Sigmoid colon (tissue), 7 donors: ENCODE data around the gene IGFBP7. TPM values are rescaled to one million over a fixed set of nuclear protein-coding genes. Genes with fewer than 3 reads are reported as not detected.

ENCODE experiments used
- DNase-seq: peaks from one replicate; pipeline ENCODE4 v3.0.0-alpha.2; 2019
- H3K27ac ChIP-seq, 4 donors: fragments of 200-600 bp; sonication (generic); one replicate each; pipeline ENCODE4 v1.5.1; 2016 to 2019; ENCODE audit warnings: mild to moderate bottlenecking in 1 of 4
- H3K27me3 ChIP-seq, 3 donors: fragments of 200-600 bp; sonication (generic); one replicate each; pipeline ENCODE4 v1.5.1; 2019; ENCODE audit warnings: mild to moderate bottlenecking in 1 of 3
- H3K36me3 ChIP-seq, 4 donors: fragments of 200-600 bp; sonication (generic); one replicate each; pipeline ENCODE4 v1.5.1; 2016 to 2019
- H3K4me1 ChIP-seq, 4 donors: fragments of 200-600 bp; sonication (generic); one replicate each; pipeline ENCODE4 v1.5.1; 2017 to 2019
- H3K4me3 ChIP-seq, 4 donors: fragments of 200-600 bp; sonication (generic); one replicate each; pipeline ENCODE4 v1.5.1; 2017 to 2019; ENCODE audit warnings: mild to moderate bottlenecking in 2 of 4, moderate library complexity in 1 of 4
- H3K9me3 ChIP-seq, 4 donors: fragments of 200-600 bp in 3 of 4; sonication (generic) in 3 of 4; one replicate each; pipeline versions ENCODE4 v1.5.1 to v1.6.1; 2013 to 2019
- EP300 ChIP-seq, 4 donors: sonication (generic); formaldehyde crosslinking; IDR thresholded peaks; one replicate each; pipeline ENCODE4 v1.6.1; 2017; ENCODE audit warnings: antibody characterized with exemption in 4 of 4
- POLR2A ChIP-seq, 2 donors: fragments of 450-650 bp; IDR thresholded peaks; one replicate each; pipeline ENCODE4 v1.6.1; 2016; ENCODE audit warnings: antibody characterized with exemption in 2 of 2, mild to moderate bottlenecking in 2 of 2, moderate library complexity in 2 of 2
- POLR2AphosphoS5 ChIP-seq, 4 donors: sonication (generic); formaldehyde crosslinking; IDR thresholded peaks; one replicate each; pipeline ENCODE4 v1.6.1; 2017; ENCODE audit warnings: antibody characterized with exemption in 4 of 4
- whole genome bisulfite sequencing, 2 donors: extraction: QIAGEN DNeasy Blood & Tissue Kit; methylation state at CpG; one replicate each; pipeline ENCODE4 v1.1.7; 2013; 5-methylcytosine and 5-hydroxymethylcytosine counted together
- intact Hi-C: fragments of 100-400 bp; cut with DNase I; formaldehyde crosslinking; loops from one replicate; pipeline ENCODE4 v1.15.1; 2023
- polyA plus RNA-seq, 3 donors: library from polyadenylated mRNA; stranded (reverse); fragments of 200-250 nt; gene quantifications; one replicate each; pipeline ENCODE4 v1.2.3, GENCODE V29; 2013
- total RNA-seq, 4 donors: library from RNA; depleted of rRNA; stranded (reverse); fragments of >200 nt; gene quantifications; one replicate each; pipeline ENCODE4 v1.1.0, GENCODE V29; 2016
- TF ChIP-seq, protein P1 (sequence below), 4 experiments: fragments of 450-650 bp in 3 of 4; fragments of 200-600 bp in 1 of 4; IDR thresholded peaks; one replicate each; pipeline ENCODE4 v1.5.1; 2016 to 2019; ENCODE audit warnings: antibody characterized with exemption in 4 of 4, mild to moderate bottlenecking in 3 of 4, moderate library complexity in 2 of 4
- donor health status: healthy with polysubstance abuse.
- donor health status: Bipolar disorder and iron deficiency.
- donor health status: healthy.

Gene IGFBP7
- total and polyA plus RNA-seq, 7 donors = 29.8 to 834 (median 474) TPM

DNA sequence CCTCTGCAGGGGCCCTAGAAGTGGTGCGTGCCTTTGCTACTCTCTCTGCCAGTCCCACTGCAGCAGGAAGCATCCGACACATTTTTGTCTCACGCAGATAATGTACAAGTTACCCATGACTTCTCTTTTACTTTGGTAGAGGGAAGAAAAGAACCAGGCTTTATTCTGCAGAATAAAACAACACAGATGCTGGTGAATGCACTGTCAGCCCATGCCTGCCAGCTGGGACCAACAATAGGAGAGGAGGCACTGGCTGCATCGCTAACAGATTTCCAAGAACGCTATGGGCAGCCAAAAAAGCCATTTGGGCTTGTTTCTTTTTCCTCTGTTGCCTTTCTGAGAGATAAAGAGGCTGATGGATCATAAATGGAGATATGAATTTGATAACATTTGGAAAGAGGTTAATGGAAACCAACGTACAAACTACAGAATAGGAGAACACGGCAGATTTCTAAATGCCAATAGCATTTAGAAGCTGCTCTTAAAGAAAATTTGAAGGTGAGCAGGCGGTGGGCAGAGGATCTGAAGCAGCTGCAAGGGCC lies 47.5 kb upstream of the IGFBP7 start:
- no peaks in the 10 kb centered on the region for H3K27me3 ChIP-seq
- no peak for DNase-seq
- 82 to 90% methylated on average over 8 of the region's 8 CpGs for WGBS, 2 donors
- H3K4me3 ChIP-seq = no peak overlapping the region
- H3K4me1 ChIP-seq = no peaks in the 10 kb centered on the region
- H3K27ac ChIP-seq = no peak overlapping the region
- no peaks in the 10 kb centered on the region for H3K9me3 ChIP-seq
- H3K36me3 ChIP-seq = no peaks in the 10 kb centered on the region
- TF ChIP-seq EP300 (IDR thresholded peaks at IDR 0.05) = no peak
- TF ChIP-seq POLR2A (IDR thresholded peaks at IDR 0.05) = no peak
- intact Hi-C loops = no loop called here

DNA sequence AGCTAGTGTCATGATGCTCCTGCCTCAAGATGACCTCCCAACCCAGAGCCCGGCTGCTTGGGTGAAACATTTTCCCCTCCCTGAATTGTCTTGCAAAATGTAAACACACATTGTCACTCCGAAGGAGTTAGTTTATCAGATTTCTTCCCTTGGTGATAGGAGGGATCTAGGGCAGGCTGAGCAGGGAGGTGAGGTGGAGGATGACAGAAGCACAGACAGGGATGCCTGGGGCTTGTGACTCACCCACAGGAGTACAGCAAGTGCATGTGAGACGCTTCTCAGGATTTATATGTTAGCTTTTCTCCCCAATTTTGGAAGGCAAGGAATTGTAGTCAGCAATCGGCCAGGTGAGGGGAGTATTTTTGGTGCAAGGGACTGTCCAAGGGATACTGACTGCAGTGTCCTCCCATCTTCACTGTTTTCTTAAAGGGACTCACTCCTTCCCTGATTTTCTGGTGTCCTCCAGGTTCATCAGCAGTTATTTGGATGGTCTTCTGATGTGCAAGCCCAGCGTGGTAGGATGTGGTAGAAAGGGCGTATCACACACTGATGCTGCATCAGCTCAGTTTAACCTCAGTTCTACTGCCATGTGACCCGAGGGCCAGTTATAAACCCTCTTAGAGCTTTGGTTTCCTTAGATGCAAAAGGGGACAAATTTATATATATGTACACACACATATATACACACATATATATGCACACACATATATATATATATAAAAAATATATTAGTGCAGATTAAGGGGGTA lies 46.2 kb upstream of the IGFBP7 start:
- Histone ChIP-seq H3K36me3 (no peaks in the 10 kb centered on the region), H3K27me3 (no peaks in the 10 kb centered on the region), H3K9me3 (no peaks in the 10 kb centered on the region), H3K27ac (no peak overlapping the region), H3K4me1 (no peaks in the 10 kb centered on the region), H3K4me3 (no peak overlapping the region)
- DNase-seq = no peak
- 62 to 72% methylated on average over 7 of the region's 7 CpGs for WGBS, 2 donors
- intact Hi-C loops = no loop called here
- TF ChIP-seq POLR2A (IDR thresholded peaks at IDR 0.05) (no peak), POLR2AphosphoS5 (IDR thresholded peaks at IDR 0.05) (no peak), EP300 (IDR thresholded peaks at IDR 0.05) (no peak)
- TF ChIP-seq, protein P1, sequence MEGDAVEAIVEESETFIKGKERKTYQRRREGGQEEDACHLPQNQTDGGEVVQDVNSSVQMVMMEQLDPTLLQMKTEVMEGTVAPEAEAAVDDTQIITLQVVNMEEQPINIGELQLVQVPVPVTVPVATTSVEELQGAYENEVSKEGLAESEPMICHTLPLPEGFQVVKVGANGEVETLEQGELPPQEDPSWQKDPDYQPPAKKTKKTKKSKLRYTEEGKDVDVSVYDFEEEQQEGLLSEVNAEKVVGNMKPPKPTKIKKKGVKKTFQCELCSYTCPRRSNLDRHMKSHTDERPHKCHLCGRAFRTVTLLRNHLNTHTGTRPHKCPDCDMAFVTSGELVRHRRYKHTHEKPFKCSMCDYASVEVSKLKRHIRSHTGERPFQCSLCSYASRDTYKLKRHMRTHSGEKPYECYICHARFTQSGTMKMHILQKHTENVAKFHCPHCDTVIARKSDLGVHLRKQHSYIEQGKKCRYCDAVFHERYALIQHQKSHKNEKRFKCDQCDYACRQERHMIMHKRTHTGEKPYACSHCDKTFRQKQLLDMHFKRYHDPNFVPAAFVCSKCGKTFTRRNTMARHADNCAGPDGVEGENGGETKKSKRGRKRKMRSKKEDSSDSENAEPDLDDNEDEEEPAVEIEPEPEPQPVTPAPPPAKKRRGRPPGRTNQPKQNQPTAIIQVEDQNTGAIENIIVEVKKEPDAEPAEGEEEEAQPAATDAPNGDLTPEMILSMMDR (IDR thresholded peaks at IDR 0.05) = no peak

DNA sequence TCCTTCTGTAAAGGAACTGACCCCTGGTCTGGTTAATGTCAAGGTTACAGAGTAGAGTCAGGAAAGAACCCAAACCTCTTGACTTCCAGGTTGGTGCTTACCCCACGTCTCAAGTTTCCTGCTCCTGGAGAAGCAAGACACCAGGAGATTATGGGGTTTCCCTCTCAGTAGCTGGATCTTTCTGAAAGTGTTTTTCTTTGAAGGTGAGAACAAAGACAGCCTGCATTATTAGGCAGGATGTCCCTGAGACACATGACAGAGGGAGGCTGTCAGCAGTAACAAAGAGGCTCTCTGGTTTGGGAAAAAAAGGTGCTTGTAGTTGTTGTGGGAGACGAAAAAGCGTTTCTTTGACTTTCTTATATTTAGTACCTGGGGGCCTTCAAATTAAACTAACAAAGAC lies 44.7 kb upstream of the IGFBP7 start:
- Histone ChIP-seq H3K9me3 (no peaks in the 10 kb centered on the region), H3K27me3 (no peaks in the 10 kb centered on the region), H3K36me3 (no peaks in the 10 kb centered on the region), H3K4me1 (no peaks in the 10 kb centered on the region), H3K4me3 (no peak overlapping the region), H3K27ac (no peak overlapping the region)
- intact Hi-C loops = no loop called here
- no peak for DNase-seq
- 81 to 85% methylated on average over 3 of the region's 3 CpGs for WGBS, 2 donors
- TF ChIP-seq EP300 (IDR thresholded peaks at IDR 0.05) (no peak), POLR2A (IDR thresholded peaks at IDR 0.05) (no peak), POLR2AphosphoS5 (IDR thresholded peaks at IDR 0.05) (no peak)
- TF ChIP-seq, protein P1 (IDR thresholded peaks at IDR 0.05) = no peak

GRCh38 chr4:57154191-57154590 lies 44.0 kb upstream of the IGFBP7 start:
- 39 to 55% methylated on average over 4 of the region's 4 CpGs for WGBS, 2 donors
- no peaks in the 10 kb centered on the region for H3K9me3 ChIP-seq
- H3K4me3 ChIP-seq = no peak overlapping the region
- no peak overlapping the region for H3K27ac ChIP-seq
- TF ChIP-seq, protein P1 (IDR thresholded peaks at IDR 0.05) = no peak
- TF ChIP-seq EP300 (IDR thresholded peaks at IDR 0.05) = no peak
- TF ChIP-seq POLR2A (IDR thresholded peaks at IDR 0.05) = no peak
- TF ChIP-seq POLR2AphosphoS5 (IDR thresholded peaks at IDR 0.05) = no peak
- intact Hi-C loops = no loop called here
- DNase-seq = no peak
- H3K27me3 ChIP-seq = no peaks in the 10 kb centered on the region
- H3K36me3 ChIP-seq = no peaks in the 10 kb centered on the region
- H3K4me1 ChIP-seq = no peaks in the 10 kb centered on the region

GRCh38 chr4:57153207-57153606 lies 43.0 kb upstream of the IGFBP7 start:
- TF ChIP-seq EP300 (IDR thresholded peaks at IDR 0.05) (no peak), POLR2A (IDR thresholded peaks at IDR 0.05) (no peak), POLR2AphosphoS5 (IDR thresholded peaks at IDR 0.05) (no peak)
- TF ChIP-seq, protein P1 (IDR thresholded peaks at IDR 0.05) = no peak
- intact Hi-C loops = no loop called here
- H3K27me3 ChIP-seq = no peaks in the 10 kb centered on the region
- H3K36me3 ChIP-seq = no peaks in the 10 kb centered on the region
- H3K9me3 ChIP-seq = no peaks in the 10 kb centered on the region
- DNase-seq = no peak
- 88 to 90% methylated on average over 3 of the region's 3 CpGs for WGBS, 2 donors
- no peaks in the 10 kb centered on the region for H3K4me1 ChIP-seq
- no peak overlapping the region for H3K27ac ChIP-seq
- H3K4me3 ChIP-seq = no peak overlapping the region
